GM19372 (cell line): ENCODE results near the gene SLC22A2.
"Not testable (repeated sequence)": the region's sequence is repeated elsewhere in the genome, so short reads cannot be mapped to it uniquely, and the experiment has no call there.

ENCODE experiments used
- ATAC-seq: cut with Tn5 transposase; IDR thresholded peaks from one replicate; pipeline ENCODE4 v1.9.1; 2021; ENCODE audit warnings: mild to moderate bottlenecking, low read depth, moderate library complexity; ENCODE audit not compliant: unreplicated experiment

The SLC22A2 gene

DNA sequence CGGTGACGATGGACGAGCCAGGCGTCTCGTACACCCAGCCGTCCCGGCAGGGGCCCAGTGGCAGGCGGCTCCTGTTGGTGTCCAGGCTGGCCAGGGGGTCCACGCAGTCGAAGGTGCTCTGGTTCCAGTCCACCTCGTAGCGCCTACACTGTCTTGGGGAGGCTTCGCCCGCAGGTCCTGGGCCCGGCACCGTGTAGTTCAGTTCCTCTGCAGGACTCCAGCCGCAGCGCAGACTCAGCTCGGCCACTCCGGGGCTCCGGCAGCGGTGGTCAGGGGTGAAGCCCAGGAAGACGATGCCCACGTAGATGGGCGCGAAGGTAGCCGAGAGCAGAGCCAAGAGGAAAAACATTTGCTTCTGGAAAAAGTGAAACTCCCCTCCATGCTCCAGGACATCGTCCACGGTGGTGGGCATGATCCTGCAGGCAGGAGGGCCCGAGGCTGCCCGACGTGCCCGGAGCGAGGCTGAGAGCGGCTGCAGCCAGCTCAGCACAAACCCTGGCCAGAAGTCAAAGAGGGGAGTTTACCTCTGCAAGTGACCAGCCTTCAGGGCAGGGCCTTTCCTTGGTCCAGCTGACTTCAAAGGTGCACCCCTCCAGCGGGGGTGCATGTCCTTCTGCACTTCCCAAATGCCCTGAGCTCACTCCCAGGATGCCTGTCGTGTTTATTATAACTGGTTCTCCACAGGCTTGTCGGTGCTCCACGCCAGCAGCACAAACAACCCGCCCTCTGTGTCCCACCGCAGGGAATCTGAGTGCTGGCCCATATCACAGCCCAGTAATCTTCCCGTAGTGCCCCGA is at the start of gene SLC22A2:
SLC22A2 (minus strand) TSS at position 476 of the 797 bp plus-strand sequence; CDS start at position 412, 64 bp downstream.
- no peak for ATAC-seq

DNA sequence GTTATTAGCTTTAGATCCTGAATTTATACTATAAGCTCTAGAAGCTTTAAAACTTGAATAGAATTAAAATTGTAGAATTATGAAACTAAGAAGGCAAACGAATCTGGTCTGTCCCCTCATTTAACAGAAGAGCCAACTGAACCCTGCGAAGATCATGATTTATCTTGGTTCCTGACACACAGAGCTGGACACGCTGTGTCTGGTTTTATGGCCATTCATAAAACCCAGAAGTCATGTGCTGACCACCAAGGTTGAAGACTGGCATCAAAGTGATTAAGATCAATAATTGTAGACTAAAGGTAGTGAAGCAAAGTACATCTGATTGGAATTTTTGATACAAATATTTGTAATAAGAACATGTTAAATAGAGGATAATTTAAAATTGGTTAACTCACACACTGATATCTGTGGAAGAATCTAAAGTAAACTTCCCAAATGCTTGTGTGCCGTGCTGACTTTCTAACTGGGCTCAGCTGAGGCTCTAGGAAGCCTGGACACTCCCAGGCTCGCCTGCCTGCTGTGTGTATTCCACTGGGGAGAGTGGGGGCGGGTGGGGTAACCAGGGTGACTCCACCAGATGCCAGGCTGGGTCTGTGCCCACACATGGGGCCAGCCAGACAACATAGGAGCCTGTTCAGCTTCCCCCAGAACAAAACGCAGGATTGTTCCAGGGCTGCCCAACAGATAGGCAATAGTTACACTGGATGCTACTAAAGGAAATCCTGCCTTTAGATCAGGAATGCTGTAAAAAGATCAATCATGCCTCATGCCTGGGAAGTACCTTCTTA is 47.5 kb upstream of the SLC22A2 start:
- no peak for ATAC-seq

DNA sequence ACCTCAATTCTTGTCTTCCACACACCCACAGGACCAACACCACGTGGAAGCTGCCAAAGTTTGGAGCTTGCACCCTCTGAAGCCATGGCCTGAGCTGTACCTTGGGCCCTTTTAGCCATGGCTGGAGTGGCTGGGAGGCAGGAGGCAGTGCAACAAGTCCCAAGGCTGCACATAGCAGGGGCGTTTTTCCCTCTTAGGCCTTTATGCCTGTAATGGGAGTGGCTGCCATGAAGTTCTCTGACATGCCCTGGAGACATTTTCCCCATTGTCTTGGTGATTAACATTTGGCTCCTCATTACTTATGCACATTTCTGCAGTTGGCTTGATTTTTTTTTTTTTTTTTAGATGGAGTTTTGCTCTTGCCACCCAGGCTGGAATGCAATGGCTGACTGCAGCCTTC is 45.2 kb upstream of the SLC22A2 start:
- ATAC-seq: no peak

DNA sequence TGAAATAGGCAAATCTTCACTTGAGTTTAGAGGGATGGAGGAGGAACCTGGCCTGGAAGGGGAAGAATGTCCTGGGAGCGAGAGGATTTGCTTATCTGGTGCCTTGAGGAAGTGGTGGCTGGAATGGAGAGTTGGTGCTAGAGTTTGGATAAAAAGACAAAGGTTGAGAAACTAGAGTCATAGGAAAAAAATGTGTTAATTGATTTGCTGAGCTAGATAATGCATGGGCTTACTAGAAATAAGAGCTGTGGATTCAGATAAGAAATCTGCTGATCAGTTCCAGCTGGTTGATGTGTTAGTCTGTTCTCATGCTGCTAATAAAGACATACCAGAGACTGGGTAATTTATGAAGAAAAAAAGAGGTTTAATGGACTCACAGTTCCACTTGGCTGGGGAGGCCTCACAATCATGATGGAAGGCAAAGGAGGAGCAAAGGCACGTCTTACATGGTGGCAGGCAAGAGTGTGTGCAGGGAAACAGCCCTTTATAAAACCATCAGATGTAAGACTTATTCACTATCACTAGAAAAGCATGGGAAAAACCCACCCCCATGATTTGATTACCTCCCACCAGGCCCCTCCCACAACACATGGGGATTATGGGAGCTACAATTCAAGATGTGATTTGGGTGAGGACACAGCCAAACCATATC is 43.9 kb upstream of the SLC22A2 start:
- not testable (repeated sequence) for ATAC-seq

DNA sequence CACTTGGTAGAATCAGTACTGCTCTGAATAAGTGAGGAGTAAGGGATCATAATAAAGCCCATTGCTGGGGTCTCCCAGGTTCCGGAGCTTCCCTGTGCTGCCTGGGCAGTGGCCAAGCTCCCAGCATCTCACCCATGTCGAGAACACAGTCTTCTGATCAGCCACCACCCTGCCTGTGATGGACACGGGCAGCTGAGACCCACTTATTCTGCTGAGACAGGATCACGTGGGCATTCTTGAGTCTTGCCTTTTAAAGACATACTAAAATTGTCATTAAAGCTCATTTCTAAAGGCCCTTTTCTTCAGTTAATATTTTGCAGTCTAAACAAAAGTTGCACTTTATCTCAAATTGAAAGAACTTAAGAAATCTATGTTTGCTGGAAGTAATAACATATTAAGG is 42.7 kb upstream of the SLC22A2 start:
- no peak for ATAC-seq

DNA sequence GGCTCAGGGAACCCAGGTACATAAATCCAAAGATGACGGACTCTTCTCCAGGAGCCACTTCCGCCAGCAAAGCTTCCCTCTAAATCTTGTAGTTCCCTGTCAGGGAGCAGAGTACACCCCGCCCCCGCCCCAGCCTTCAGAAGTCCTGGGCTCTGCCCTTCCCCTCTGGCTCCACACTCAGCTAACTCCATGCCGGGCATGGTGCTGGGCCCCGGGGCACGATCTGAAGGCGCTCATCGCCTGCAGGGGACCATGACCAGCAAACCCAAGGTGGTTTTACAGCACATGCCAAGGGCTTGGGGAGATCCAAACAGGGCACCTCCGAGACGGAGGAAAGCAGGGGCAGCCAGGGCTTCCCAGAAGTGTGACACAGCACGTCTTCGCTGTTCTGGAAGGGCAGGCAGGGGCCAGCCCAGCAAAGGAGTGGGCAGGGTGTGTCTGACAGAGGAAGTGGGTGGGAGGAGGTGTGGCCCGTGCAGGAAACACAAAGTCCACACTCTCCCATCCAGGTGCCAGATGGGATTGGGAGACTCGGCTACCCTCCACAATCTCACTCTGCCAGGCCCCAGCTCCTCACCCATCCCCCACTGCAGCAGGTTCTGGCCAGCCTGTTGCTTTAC is 41.6 kb upstream of the SLC22A2 start:
- ATAC-seq: no peak

DNA sequence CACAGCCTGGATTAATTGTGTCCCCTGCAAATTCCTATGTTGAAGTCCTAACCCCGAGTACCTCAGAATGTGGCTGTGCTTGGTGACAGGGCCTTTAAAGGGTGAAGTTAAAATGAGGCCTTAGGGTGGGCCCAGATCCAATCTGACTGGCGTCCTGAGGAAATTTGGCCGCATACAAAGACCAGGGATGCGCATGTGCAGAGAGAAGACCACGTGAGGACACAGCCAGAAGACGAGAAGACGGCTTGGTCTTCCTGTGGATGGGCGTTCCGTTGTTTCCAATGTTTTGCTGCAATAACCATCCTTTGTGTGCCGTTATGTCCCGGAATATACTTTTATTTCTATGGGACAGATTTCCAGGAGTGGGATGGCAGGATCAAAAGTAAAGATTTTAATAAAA is 40.9 kb upstream of the SLC22A2 start:
- ATAC-seq: no peak

DNA sequence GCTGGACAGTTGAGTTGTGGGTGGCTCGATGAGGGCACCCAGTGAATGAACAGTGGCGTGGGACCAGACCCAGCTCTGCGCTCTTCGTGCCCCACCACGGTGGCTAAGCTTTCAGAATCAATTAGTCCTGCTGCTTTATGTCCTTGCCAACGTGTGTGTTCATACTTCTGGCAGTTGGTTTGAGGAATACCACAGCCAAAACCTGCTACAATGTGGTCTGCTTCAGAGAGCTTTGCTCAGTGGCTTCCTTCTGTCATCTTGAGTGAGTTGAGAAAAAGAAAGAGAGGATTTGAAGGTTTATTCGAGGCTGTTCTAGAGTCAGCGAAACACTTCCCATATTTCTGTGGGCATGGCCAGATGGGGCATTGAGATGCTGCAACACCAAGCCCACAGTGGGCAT is 39.5 kb upstream of the SLC22A2 start:
- ATAC-seq: no peak

DNA sequence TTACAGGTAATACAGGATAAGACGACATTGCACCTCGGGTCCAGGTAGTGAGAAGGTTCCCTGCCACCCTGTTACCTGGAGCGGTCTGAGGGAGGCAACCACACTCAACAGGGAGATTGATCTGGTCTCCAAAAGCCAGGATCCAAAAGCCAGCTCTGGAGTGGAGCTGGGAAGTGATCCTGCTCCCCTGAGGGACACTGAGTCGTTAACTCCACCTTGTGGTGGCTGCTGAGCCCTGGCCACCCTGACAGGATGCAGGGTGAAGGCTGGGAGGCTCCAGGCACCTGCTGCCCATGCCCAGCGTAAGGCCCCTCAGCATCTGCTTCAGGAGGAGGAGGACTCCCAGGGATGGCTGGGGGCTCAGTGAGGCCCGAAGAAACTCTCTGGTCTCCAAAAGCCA is 38.7 kb upstream of the SLC22A2 start:
- no peak for ATAC-seq

DNA sequence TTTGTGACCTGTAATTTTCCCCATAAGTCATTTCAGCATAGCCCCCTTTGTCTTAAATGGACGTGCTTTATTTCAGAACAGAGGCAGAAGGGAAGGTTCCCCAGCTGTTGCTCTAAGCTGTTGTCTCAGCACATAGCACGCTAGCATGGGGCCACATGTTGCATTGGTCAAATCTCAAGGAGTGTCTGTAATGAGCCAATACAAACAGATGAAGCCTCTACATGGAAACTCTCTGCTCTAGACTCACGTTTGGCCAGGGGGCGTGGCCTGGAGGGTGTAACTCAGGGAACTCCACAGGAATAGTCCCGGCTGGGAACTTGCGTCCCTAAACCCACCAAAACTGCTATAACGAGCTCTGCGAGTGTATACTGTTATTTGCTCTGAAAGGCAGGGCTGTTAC is 35.2 kb upstream of the SLC22A2 start:
- no peak for ATAC-seq

DNA sequence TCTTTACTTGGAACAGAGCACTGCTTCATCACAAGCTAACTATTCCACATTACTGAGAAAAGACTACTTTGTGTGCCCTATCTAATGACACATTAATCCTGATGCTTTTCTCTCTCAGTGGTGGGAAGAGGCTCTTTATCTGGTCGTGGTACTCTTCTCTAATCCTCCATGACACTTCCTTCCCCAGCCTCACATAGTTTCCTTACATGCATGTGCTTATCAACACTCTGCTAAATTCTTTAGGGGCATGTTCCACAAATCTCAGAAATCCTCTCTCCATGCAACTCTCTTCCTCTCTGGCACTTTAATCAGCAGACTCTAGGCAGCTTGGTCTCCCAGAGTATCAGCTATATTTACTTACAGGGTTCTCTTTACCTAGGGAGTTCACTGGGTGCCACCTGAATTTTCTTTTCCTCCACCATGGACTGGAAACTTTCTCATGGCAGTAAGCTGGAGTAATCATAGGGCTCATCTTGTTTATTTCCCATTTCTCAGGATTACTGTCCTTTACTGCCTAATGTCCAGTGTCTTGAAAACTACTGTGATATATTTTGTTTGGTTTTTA is 27.0 kb upstream of the SLC22A2 start:
- ATAC-seq: no peak

DNA sequence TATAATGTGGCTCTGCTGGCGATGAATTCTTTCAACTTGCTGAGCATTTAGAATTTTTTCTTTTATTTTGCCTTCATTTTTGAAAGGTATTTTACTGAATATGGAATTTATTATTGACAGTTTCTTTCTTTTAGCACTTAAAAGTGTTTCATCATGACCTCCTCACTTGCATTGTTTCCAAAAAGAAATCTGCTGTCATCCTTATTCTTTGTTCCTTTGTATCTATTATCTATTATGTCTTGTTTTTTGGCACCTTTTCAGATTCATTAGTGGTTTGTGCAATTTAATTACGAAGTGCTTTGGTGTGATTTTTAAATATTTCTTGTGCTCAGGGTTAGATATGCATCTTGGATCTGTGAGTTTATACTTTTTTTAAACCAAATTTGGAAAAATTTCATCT is 26.0 kb upstream of the SLC22A2 start:
- ATAC-seq: no peak

DNA sequence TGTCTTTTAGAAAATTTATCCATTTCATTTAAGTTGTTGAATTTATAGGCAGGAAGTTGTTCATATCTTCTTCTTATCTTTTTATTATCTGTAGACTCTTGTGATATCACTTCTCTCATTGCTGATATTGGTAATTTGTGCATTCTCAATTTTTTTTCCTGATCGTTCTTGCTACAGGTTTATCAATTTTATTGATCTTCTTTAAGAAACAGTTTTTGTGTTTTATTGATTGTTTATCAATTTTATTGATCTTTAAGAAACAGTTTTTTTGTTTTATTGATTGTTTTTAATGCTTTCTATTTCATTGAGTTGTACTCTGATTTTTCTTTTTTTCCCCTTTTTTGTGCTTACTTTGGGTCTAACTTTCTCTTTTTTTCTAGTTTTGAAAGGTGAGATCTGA is 23.8 kb upstream of the SLC22A2 start:
- no peak for ATAC-seq

DNA sequence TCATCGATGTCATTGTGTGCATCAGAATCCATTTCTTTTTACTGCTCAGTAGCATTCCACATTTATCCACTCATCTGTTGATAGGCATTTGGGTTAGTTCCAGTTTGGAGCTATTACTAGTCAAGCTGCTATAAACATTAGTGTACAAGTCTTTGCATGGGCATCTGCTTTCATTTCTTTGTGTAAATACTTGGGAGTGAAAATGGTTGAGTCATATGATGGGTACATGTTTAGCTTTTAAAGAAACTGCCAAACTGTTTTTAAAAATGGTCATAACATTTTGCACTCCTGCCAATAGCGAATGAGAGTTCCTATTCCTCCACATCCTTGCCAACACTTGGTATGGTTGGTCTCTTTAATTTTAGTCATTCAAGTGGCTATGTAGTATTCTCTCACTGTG is 21.2 kb upstream of the SLC22A2 start:
- ATAC-seq: no peak

DNA sequence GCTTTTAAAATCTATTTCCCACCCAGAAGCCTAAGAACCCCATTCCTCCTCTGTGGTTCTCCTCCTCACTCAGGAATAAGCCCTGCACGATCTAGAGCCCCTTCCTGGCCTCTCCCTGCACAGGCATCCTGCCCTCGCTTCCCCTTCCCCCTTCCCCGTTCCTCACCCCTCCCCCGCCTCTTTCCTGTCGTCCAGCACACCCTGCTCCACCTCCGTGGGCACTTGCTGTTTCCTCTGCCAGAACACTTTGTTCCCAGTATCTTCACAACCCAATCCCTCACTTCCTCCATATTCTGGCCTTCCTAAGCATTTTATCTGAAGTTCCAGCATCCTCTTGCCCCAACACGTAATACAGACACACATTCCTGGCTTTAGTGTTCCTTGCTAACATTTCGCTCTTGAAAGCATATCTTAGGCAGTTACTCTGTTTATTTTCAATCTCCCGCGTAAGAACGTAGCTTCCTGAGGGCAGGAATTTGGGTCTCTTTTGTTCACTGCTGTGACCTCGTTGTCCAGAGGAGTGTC is 20.2 kb upstream of the SLC22A2 start:
- ATAC-seq: no peak

DNA sequence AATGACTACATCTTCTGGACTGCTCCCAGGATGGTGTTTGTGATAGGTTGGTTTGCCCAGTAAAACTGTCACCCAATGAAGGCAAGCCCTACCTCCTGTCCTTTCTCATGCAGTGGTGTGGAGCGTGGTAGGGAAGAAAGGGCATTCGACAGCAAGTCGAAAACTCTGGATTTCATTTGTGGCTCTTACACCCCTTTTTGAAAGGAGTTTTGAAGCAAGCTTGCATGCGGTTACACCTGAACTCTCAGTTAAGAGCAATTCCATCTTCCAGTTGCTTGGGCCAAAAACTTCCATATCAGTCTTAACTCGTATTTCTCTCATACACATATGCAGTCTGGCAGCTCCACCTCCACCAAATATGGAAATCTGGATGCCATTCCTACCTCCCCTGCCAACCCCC is 19.7 kb upstream of the SLC22A2 start:
- ATAC-seq: no peak

DNA sequence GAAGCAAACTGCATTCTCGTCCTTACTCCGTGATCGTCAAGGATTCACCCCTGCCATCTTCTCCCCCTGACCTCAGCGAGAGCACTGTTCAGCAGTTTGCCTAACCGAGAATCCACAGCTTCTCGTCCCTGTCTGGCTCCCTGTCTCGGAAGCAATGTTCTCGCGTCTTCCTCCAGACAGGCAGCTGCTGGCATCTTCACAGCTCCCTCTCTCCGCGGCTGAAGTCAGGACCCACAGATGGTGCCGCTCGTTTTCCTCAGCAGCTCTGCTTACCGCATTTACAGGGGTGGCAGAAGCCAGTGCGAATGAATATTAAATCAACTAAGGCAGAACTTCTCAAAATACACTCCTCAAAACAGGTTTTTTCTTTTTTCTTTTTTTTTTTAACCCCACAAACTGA is 18.9 kb upstream of the SLC22A2 start:
- no peak for ATAC-seq

DNA sequence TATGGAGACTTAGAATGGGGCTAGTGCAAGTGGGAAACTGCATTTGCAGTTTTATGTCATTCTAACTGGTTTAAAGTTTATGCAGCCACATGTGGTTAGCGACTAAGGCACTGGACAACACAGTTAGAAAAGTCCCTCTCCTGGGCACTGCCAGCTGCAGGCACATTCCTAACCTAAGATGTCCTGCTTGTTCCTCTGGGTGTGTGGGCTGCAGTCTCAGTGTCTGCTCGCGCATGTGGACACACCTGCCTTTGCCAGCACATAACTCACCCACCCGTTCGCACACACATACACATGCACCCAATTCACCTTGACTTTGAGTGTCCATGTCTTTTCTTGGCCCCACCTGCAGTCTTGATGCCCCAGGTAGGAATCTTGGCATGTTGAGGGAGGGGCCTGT is 18.5 kb upstream of the SLC22A2 start:
- ATAC-seq: no peak

DNA sequence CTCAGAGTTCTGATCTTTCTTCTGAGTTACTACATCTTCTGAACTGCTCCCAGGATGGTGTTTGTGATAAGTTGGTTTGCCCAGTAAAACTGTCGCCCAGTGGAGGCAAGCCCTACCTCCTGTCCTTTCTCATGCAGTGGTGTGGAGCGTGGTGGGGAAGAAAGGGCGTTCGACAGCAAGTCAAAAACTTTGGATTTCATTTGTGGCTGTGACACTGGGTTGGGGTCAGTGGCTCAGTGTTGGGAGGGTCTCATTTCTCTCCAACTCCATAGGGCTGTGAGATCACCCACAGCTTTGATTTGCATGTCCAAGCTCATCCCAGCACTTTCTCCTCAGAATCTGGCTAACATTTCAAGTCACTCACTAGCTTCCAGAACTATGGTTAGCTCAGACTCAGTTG is 17.5 kb upstream of the SLC22A2 start:
- ATAC-seq: no peak

DNA sequence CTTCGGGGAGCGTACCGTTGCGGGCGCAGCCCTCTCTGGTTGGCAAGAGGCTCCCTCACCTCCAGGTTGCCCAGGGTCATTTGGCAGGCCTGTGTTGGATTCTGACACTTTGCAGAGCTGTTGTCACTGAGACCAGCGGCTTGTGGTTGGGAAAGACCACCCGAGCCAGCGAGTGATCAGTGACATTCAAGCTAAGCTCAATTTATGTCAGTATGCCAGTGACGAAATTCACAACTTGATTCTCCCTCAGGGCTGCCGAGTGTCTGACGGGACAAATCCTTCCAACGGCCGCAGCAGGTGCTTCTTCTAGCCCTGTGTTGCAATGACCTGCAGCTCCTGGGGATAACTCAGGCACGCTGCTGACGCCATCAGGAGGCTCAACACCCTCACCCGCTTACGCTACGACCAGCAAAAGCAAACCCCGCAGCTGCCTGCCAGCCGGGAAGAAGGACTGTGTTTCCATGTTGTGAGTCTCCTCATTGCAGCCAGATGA is 16.9 kb upstream of the SLC22A2 start:
- ATAC-seq: no peak
